ENCODE data around the gene PMM1.
A peak's percentile ranks its signal among the peaks of the same experiment; 100 is the strongest.
"Not testable (repeated sequence)": the region's sequence is repeated elsewhere in the genome, so short reads cannot be mapped to it uniquely, and the experiment has no call there.

Gene PMM1

GRCh38 chr22:41565403-41566054 is 24.1 kb downstream of the PMM1 start:
- peak; percentile 79 for DNase-seq (ENCODE audit: insufficient read length, low spot score)
- FAIRE-seq = peak; percentile 23

GRCh38 chr22:41564563-41564962 is 25.1 kb downstream of the PMM1 start:
- DNase-seq (ENCODE audit: insufficient read length, low spot score) (no peak), FAIRE-seq (peak; percentile 20)

- FAIRE-seq (no peak), DNase-seq (ENCODE audit: insufficient read length, low spot score) (peak; percentile 76)
Observed at GRCh38 chr22:41563051-41563711, 26.5 kb downstream of the PMM1 start.

- DNase-seq (ENCODE audit: insufficient read length, low spot score) (no peak), FAIRE-seq (no peak)
Observed at GRCh38 chr22:41562461-41562860, 27.2 kb downstream of the PMM1 start.

- FAIRE-seq (no peak), DNase-seq (ENCODE audit: insufficient read length, low spot score) (no peak)
Observed at GRCh38 chr22:41561788-41562187, 27.9 kb downstream of the PMM1 start.

DNA sequence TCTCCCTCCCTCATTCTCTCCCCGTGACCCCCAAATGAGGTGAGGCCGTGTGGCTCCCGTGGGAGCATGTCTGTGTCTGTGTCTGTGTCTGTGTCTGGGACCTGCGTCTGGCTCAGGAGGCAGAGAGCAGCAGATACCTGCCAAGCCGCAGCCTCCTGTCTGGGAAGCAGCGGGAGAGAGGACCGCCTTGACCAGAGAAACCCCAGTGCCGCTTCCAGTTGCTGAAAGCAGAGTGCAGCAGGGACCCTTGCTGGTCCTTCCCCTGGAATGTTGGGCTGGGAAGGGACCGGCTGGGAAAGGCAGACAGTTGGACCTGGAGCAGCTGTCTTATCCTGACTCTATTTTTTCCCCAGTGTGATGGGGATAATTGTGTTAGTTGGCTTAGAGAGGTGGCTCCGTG is 28.3 kb downstream of the PMM1 start:
- DNase-seq (ENCODE audit: insufficient read length, low spot score) = no peak
- no peak for FAIRE-seq

DNA sequence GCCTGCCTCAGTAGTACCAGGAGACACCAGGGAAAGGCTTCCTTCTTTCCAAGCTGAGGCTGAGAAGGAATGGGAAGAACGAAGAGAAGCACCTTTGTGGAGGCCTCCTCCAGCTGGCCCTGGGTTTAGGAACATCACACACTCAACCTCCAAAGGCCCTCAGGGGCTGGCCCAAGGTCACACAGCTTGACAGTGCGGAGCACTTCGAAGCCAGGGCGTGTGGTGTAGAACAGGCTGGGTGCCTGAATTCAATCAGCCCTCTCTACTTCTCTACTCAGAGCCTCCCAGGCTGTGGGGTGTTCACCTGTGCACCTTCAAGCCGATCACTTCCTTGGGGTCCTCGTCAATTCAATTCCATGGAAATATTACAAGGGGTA is 29.6 kb downstream of the PMM1 start:
- FAIRE-seq (no peak), DNase-seq (ENCODE audit: insufficient read length, low spot score) (no peak)

DNA sequence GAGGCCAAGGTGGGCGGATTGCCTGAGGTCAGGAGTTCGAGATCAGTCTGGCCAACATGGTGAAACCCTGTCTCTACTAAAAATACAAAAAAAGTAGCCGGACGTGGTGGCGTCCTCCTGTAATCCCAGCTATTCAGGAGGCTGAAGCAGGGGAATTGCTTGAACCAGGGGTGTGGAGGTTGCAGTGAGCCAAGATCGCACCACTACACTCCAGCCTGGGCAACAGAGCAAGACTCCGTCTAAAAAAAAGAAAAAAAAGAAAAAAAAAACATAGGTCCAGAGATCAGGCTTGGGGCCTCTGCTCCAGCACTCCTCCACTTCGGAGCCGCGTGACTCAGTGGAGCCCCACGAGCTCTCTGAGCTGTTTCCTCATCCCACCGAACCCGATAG is 31.4 kb downstream of the PMM1 start:
- not testable (repeated sequence) for FAIRE-seq; DNase-seq (ENCODE audit: insufficient read length, low spot score)

DNA sequence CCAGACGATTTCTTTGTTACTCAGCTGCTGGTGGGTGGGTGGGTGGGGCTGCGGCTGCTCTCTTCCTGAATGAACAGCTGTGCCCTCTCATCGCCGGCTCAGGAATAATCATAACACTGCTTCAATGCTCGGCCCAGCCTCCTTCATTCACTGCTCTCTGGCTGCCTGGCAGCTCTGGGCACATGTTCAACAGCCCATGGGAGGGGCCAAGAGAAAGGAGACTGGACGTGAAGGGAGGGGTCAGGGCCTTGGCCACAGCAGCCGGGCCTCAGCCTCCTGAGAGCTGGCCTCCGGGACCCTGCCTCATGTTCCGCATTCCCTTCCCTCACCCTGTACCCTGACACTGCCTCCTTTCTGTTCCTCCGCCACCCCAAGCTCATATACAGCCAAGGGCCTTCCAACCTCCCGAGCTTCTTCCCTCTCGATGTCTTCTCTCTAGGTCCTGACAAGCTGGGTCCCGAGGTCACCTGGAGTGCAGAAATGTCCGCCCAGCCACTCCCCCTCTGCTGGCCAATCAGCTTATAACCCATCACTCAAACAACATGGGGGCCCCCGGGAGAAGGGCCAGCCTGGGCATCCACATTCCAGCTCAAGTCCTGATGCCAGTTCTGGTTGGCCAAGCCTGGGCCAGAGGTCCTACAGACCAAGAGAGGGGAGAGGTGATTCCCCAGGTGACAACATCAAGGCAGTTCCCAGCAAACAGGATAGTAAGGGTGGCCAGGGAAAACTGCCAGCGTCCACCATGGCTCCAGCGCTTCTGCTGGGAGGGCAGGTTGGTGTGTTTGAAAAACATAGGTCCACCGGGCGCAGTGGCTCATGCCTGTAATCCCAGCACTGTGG is 32.0 kb downstream of the PMM1 start:
- FAIRE-seq (no peak), DNase-seq (ENCODE audit: insufficient read length, low spot score) (peak; percentile 41)

GRCh38 chr22:41556561-41556960 is 33.1 kb downstream of the PMM1 start:
- DNase-seq (ENCODE audit: insufficient read length, low spot score) (no peak), FAIRE-seq (no peak)

- DNase-seq (ENCODE audit: insufficient read length, low spot score) (no peak), FAIRE-seq (no peak)
Observed at GRCh38 chr22:41555325-41555982, 34.2 kb downstream of the PMM1 start.

- no peak for DNase-seq (ENCODE audit: insufficient read length, low spot score)
- no peak for FAIRE-seq
Observed at GRCh38 chr22:41551877-41552582, 37.6 kb downstream of the PMM1 start.

DNA sequence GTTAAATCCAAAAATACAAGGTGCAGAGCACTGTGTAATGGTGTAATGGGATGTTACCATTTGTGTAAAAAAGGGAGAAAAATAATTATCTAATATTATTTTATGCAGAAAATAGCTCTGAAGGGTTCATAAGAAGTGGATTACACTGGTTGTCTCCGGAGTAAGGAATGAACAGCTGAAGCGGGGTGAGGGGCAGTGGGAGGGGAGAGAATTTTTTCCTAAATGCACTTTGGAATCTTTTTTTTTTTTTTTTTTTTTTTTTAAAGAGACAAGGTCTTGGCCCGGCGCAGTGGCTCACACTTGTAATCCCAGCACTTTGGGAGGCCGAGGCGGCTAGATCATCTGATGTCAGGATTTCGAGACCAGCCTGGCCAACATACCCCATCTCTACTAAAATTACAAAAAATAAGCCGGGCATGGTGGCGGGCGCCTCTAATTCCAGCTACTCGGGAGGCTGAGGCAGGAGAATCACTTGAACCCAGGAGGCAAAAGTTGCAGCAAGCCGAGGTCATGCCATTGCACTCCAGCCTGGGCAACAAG is 38.6 kb downstream of the PMM1 start:
- DNase-seq (ENCODE audit: insufficient read length, low spot score) = no peak
- no peak for FAIRE-seq

GRCh38 chr22:41548830-41549211 is 40.8 kb downstream of the PMM1 start:
- no peak for FAIRE-seq
- no peak for DNase-seq (ENCODE audit: insufficient read length, low spot score)

GRCh38 chr22:41544671-41545476 is 44.8 kb downstream of the PMM1 start:
- DNase-seq (ENCODE audit: insufficient read length, low spot score) (no peak), FAIRE-seq (no peak)

DNA sequence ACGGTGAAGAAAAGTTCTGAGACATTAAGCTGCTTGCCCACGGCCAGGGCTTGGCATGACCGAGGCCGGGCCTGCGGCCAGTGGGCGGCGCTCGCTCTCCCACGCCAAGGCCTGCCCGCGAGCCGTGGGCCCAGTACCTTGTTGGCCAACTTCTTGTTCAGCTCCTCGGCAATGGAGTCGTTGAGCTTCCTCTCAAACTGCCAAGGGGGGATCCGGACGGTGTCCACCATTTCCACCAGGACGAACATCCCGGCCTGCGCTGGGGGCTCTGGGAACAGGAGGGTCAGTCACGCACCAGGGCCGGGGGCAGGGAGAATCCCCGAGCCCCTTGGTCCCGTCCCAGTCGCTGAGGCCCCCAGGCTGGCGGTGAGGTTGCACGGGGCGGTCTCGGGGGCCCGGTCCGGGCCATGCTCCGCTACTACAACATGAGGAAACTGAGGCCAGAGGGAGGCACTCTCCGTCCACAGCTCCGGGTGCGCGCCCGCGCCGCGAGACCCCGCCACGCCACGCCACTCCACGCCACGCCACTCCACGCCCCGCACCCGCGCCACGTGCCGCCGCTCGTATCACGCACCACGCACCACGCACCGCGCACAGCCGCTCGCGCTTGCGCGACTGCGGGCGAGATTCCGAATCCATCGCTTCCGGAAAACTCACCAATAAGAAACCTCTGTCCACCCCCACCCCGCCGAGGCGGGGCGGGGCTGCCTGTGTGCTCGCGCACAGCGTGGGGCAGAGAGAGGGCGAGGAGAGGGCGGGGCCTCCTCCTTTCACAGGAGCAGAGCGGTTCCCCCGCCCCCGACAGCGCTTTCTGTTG is 45.6 kb downstream of the PMM1 start, which contains the start of gene POLR3H:
Gene POLR3H (minus strand): TSS at position 617 of the 817 bp plus-strand sequence. CDS start 369 bp downstream, at position 248.
- FAIRE-seq (peak; percentile 80), DNase-seq (ENCODE audit: insufficient read length, low spot score) (peak; percentile 94)

GRCh38 chr22:41542224-41542623 is 47.4 kb downstream of the PMM1 start:
- FAIRE-seq = no peak
- DNase-seq (ENCODE audit: insufficient read length, low spot score) = no peak

- DNase-seq (ENCODE audit: insufficient read length, low spot score) = no peak
- FAIRE-seq = no peak
Observed at GRCh38 chr22:41541484-41541883, 48.2 kb downstream of the PMM1 start.

- DNase-seq (ENCODE audit: insufficient read length, low spot score) (no peak), FAIRE-seq (no peak)
Observed at GRCh38 chr22:41540365-41540764, 49.3 kb downstream of the PMM1 start.

All from HTR-8/SVneo (cell line).